NB4 (cell line): ENCODE results near the gene SLC6A2.

Experiments
- DNase-seq: peaks from one replicate; pipeline ENCODE4 v3.0.0; 2010; ENCODE audit warnings: low read depth
- H3K4me3 ChIP-seq: one replicate; pipeline ENCODE4 v1.5.1; 2011; ENCODE audit warnings: mild to moderate bottlenecking, low read depth, low read length, moderate library complexity
- CTCF ChIP-seq: IDR thresholded peaks from one replicate; pipeline ENCODE4 v1.5.1; 2012; ENCODE audit warnings: low read depth, low read length
- MAX ChIP-seq: IDR thresholded peaks from 2 replicates; pipeline ENCODE4 v1.6.1; 2011; ENCODE audit warnings: low read depth, low read length
- MYC ChIP-seq: IDR thresholded peaks from 2 replicates; pipeline ENCODE4 v1.6.1; 2011; ENCODE audit warnings: low read depth, low read length
- POLR2A ChIP-seq: IDR thresholded peaks from 2 replicates; pipeline ENCODE4 v1.6.1; 2011; ENCODE audit warnings: mild to moderate bottlenecking; ENCODE audit not compliant: insufficient read length; ENCODE audit errors: extremely low read depth

Gene SLC6A2

GRCh38 chr16:55632259-55632658 is 23.5 kb upstream of the SLC6A2 start:
- TF ChIP-seq CTCF (no peak), MAX (no peak), POLR2A (no peak), MYC (no peak)
- H3K4me3 ChIP-seq, result no peak overlapping the region
- DNase-seq, result no peak

DNA sequence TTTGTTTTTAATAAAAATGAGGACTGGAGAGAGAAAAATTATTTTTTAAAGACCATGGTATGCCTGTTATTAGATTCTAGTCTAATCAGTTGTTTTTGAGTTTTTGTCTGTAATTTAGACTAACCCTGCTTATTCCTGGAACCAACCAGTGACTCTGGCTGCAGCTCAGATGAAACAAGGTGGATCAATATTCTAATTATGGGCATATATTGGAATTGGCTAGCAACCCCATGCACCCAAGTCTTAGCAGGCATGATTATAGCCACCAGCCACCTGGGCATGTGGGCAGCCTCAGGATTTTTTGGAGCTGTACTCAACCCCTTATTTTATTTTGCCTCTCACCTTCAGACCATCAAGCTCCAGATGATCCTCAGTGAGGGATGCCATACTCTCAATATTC is 21.6 kb upstream of the SLC6A2 start:
- no peak for TF ChIP-seq CTCF
- no peak for TF ChIP-seq POLR2A
- H3K4me3 ChIP-seq, result no peak overlapping the region
- no peak for DNase-seq

DNA sequence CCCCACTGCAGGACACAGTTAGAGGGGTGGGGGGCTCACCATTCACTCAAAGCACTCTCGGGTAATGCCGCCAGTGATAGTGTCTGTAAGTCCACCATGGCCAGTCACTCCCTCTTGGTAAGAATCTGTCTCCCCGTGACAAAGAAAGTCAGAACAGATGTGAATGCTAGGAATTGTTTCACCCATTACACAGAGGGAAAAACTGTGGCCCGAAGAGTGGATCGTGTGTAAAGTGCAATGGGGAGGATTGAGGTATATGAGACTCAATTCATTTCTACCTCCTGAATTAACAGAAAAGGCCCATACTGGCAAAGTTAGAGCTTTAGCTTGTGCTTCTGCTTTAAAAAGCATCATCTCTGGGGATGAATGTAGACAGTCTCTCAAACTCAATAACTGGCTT is 17.5 kb upstream of the SLC6A2 start:
- H3K4me3 ChIP-seq, result no peak overlapping the region
- DNase-seq, result no peak
- TF ChIP-seq CTCF, result no peak
- no peak for TF ChIP-seq MYC
- TF ChIP-seq MAX, result no peak
- no peak for TF ChIP-seq POLR2A

DNA sequence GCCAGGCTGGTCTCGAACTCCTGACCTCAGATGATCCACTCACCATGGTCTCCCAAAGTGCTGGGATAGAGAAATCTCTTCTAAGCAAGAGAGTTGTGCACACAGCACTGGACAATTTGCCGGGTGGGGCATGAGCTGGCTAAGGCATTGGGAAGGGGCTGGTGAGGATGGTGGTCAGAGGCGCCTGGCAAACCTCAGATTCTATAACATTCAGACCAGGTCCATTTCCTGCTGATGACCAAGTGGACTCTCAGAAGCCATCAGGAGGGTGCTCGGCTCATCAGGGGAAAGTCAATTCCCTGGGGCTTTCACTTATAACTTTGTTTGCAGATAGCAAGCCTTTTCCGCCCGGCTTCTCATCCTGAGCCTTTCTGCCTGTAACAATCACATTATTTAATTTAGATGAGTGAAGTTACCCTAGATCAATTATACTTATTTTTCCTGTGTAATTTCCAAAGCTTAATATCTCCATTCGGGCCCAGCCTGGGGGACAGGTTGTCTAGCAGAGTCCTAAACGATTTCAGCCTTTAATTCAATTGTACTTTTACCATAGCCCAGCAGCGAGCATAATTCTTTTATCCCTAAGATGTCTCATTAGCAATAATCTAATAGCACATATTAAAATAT is 15.0 kb upstream of the SLC6A2 start:
- no peak for DNase-seq
- no peak for TF ChIP-seq MYC
- TF ChIP-seq CTCF, result no peak
- TF ChIP-seq MAX, result no peak
- no peak overlapping the region for H3K4me3 ChIP-seq

- no peak for DNase-seq
- TF ChIP-seq CTCF (no peak), POLR2A (no peak), MYC (no peak), MAX (no peak)
- no peak overlapping the region for H3K4me3 ChIP-seq
These were observed 14.2 kb upstream of the SLC6A2 start for GRCh38 chr16:55641430-55642056.
